Activated T-helper 1 cell treated with anti-CD3 and anti-CD28 coated beads, Interleukin-12 subunit alpha, Interleukin-12 subunit beta, Interleukin-2, Interleukin-4 antibody, amounts not matched to agents 30 ng/mL and 10 ng/mL and 1 ng/mL, durations not matched to agents 14 hours and 24 hours and 36 hours (primary cell): Measurements from ENCODE around the gene MVB12A. TPM values are rescaled to one million over a fixed set of nuclear protein-coding genes. Genes with fewer than 3 reads are reported as not detected.

Source experiments
- DNase-seq: peaks from one replicate; pipeline ENCODE4 v3.0.0; 2021; ENCODE audit warnings: low spot score
- H3K27ac Mint-ChIP-seq: one replicate; pipeline ENCODE4 v1.8.0; 2021; ENCODE audit warnings: mild to moderate bottlenecking, mixed read lengths
- H3K27me3 Mint-ChIP-seq: one replicate; pipeline ENCODE4 v1.8.0; 2022; ENCODE audit warnings: mild to moderate bottlenecking, moderate library complexity, mixed read lengths; ENCODE audit not compliant: insufficient read depth
- H3K36me3 Mint-ChIP-seq: one replicate; pipeline ENCODE4 v1.8.0; 2021; ENCODE audit warnings: low read depth, mixed read lengths
- H3K4me1 Mint-ChIP-seq: one replicate; pipeline ENCODE4 v1.8.0; 2021; ENCODE audit warnings: low read depth, mixed read lengths
- H3K4me3 Mint-ChIP-seq: one replicate; pipeline ENCODE4 v1.8.0; 2021; ENCODE audit warnings: mild to moderate bottlenecking, moderate library complexity, mixed read lengths
- H3K9me3 Mint-ChIP-seq: one replicate; pipeline ENCODE4 v1.8.0; 2021; ENCODE audit warnings: mixed read lengths
- intact Hi-C: fragments of 100-400 bp; cut with micrococcal nuclease; formaldehyde crosslinking; loops from one replicate; pipeline ENCODE4 v1.15.1; 2024
- total RNA-seq: library from RNA; stranded (reverse); gene quantifications from 2 replicates; pipeline ENCODE4 v1.2.3, GENCODE V29; 2022

MVB12A gene
- total RNA-seq, 1 donor from 2014 or later, result 40.8 TPM

DNA sequence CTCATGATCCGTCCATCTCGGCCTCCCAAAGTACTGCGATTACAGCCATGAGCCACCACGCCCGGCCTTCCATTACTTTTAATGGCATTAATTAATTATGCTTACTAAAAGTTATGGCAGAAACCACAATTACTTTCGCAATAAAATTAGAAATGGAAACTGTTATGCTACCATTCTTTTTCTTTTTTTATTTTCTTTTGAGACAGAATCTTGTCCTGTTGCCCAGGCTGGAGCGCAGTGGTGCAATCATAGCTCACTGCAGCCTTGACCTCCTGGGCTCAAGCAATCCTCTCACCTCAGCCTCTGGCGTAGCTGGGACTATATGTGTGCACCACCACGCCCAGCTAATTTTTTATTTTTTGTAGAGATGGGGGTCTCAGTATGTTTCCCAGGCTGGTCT is 9.9 kb upstream of the MVB12A start:
- Mint-ChIP-seq H3K4me3 (no peak overlapping the region), H3K4me1 (peaks cover 27% of the 10 kb centered on the region), H3K27me3 (no peaks in the 10 kb centered on the region), H3K27ac (no peak overlapping the region), H3K9me3 (no peaks in the 10 kb centered on the region), H3K36me3 (peaks cover 23% of the 10 kb centered on the region)
- DNase-seq, result no peak
- intact Hi-C loops, result loop anchor here (5.0 to 10.0 kb wide), 3 partner anchors 42 to 445 kb away; partner anchors contain the start of genes PGLS and RPL18A

- H3K4me3 Mint-ChIP-seq, result no peak overlapping the region
- no peaks in the 10 kb centered on the region for H3K9me3 Mint-ChIP-seq
- H3K4me1 Mint-ChIP-seq, result peaks cover 18% of the 10 kb centered on the region
- H3K27me3 Mint-ChIP-seq, result no peaks in the 10 kb centered on the region
- no peak overlapping the region for H3K27ac Mint-ChIP-seq
- intact Hi-C loops, result no loop called here
- no peak for DNase-seq
- H3K36me3 Mint-ChIP-seq, result peaks cover 32% of the 10 kb centered on the region
These were observed 8.0 kb upstream of the MVB12A start for GRCh38 chr19:17411801-17412200.

GRCh38 chr19:17414097-17414496 is 5.8 kb upstream of the MVB12A start:
- DNase-seq, result no peak
- H3K27ac Mint-ChIP-seq, result no peak overlapping the region
- H3K4me3 Mint-ChIP-seq, result no peak overlapping the region
- H3K27me3 Mint-ChIP-seq, result no peaks in the 10 kb centered on the region
- peaks cover 11% of the 10 kb centered on the region for H3K4me1 Mint-ChIP-seq
- peaks cover 34% of the 10 kb centered on the region for H3K36me3 Mint-ChIP-seq
- H3K9me3 Mint-ChIP-seq, result no peaks in the 10 kb centered on the region
- intact Hi-C loops, result no loop called here

GRCh38 chr19:17415121-17415520 is 4.7 kb upstream of the MVB12A start:
- intact Hi-C loops, result no loop called here
- Mint-ChIP-seq H3K27ac (no peak overlapping the region), H3K27me3 (no peaks in the 10 kb centered on the region), H3K36me3 (peaks cover 34% of the 10 kb centered on the region), H3K4me1 (peaks cover 17% of the 10 kb centered on the region), H3K9me3 (no peaks in the 10 kb centered on the region), H3K4me3 (no peak overlapping the region)
- DNase-seq, result no peak

GRCh38 chr19:17418710-17419109 is 1.1 kb upstream of the MVB12A start:
- H3K4me1 Mint-ChIP-seq, result peaks cover 17% of the 10 kb centered on the region
- H3K27me3 Mint-ChIP-seq, result no peaks in the 10 kb centered on the region
- intact Hi-C loops, result loop anchor here (1.0 kb wide), 6 partner anchors 13 to 151 kb away; partner anchors contain the start of genes BABAM1, BST2, DDA1 and GTPBP3
- peak overlapping the region; percentile 94 for H3K4me3 Mint-ChIP-seq
- no peaks in the 10 kb centered on the region for H3K9me3 Mint-ChIP-seq
- peak overlapping the region; percentile 94 for H3K27ac Mint-ChIP-seq
- no peak for DNase-seq
- H3K36me3 Mint-ChIP-seq, result peaks cover 21% of the 10 kb centered on the region

DNA sequence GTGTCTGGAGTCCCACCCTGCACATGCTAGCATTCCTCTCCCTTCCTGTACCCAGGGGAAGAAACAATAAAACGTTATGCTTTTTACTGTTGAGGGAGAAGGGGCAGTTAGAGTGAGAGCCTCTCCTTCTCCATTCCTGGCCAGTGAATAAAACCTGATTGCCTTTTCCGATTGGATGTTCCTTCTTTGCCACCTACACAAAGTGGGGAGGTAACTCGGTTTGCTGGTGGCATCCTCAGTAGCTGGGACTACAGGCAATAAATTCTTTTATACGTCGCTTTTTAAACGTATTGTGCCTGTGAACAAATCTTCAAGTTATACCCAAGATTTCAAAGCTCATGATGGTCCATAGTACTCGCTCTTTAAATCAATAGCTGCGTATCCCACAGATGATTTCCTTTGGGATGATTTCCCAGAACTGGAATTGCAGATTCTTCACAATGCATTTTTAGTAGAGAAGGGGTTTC is 660 bp upstream of the MVB12A start:
- Mint-ChIP-seq H3K27ac (peak overlapping the region; percentile 94), H3K27me3 (no peaks in the 10 kb centered on the region), H3K9me3 (no peaks in the 10 kb centered on the region), H3K4me3 (peak overlapping the region; percentile 94), H3K4me1 (peaks cover 17% of the 10 kb centered on the region), H3K36me3 (peaks cover 21% of the 10 kb centered on the region)
- DNase-seq, result no peak
- intact Hi-C loops, result loop anchor here (1.0 kb wide), 6 partner anchors 14 to 152 kb away; partner anchors contain the start of genes BABAM1, BST2, DDA1 and GTPBP3

GRCh38 chr19:17420475-17420924 is 653 bp downstream of the MVB12A start:
- DNase-seq, result no peak
- intact Hi-C loops, result loop anchor here (1.0 kb wide), 2 partner anchors 29 to 50 kb away; partner anchors contain the start of gene SLC27A1
- peaks cover 13% of the 10 kb centered on the region for H3K36me3 Mint-ChIP-seq

GRCh38 chr19:17421942-17422341 is 2.1 kb downstream of the MVB12A start:
- peaks cover 17% of the 10 kb centered on the region for H3K4me1 Mint-ChIP-seq

More at GRCh38 chr19:17420475-17420924, 653 bp downstream of the MVB12A start:
- peak overlapping the region; percentile 82 for H3K27ac Mint-ChIP-seq
- H3K4me1 Mint-ChIP-seq, result peaks cover 17% of the 10 kb centered on the region
- H3K4me3 Mint-ChIP-seq, result peak overlapping the region; percentile 94
- no peaks in the 10 kb centered on the region for H3K27me3 Mint-ChIP-seq
- no peaks in the 10 kb centered on the region for H3K9me3 Mint-ChIP-seq

DNA sequence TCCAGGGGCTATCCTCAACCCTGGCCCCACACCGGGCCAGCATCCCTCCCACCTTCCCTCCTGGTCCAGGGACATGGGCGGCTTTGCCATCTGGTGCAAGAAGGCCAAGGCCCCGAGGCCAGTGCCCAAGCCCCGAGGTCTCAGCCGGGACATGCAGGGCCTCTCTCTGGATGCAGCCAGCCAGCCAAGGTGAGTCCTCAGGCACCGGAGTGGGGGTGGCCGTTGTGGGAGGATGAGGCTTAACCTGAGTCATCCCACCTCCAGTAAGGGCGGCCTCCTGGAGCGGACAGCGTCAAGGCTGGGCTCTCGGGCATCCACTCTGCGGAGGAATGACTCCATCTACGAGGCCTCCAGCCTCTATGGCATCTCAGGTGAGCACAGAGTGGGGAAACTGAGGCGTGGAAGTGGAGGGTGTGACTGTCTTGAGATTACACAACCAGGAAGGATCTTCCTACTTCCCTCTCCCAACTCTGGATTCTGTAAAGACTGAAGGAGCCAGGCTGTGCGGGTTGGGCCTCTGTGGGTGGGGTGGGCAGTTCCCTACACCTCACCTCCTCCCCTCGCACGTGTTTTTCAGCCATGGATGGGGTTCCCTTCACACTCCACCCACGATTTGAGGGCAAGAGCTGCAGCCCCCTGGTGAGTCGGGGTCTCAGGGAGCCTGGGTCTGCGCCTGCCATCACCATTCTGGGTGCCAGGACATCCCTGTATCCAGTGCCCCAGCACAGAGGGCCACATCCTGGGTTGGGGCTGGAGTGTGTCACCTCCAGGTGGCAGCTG is 3.8 kb downstream of the MVB12A start:
- Mint-ChIP-seq H3K27me3 (no peaks in the 10 kb centered on the region), H3K4me3 (no peak overlapping the region), H3K4me1 (peaks cover 16% of the 10 kb centered on the region), H3K36me3 (no peaks in the 10 kb centered on the region), H3K9me3 (no peaks in the 10 kb centered on the region), H3K27ac (peak overlapping the region; percentile 55)
- intact Hi-C loops, result no loop called here
- no peak for DNase-seq

More at GRCh38 chr19:17421942-17422341, 2.1 kb downstream of the MVB12A start:
- intact Hi-C loops, result no loop called here
- Mint-ChIP-seq H3K9me3 (no peaks in the 10 kb centered on the region), H3K4me3 (no peak overlapping the region), H3K27ac (no peak overlapping the region), H3K36me3 (peaks cover 5% of the 10 kb centered on the region), H3K27me3 (no peaks in the 10 kb centered on the region)
- DNase-seq, result no peak

- no peaks in the 10 kb centered on the region for H3K36me3 Mint-ChIP-seq
- intact Hi-C loops, result no loop called here
- H3K9me3 Mint-ChIP-seq, result no peaks in the 10 kb centered on the region
- H3K4me1 Mint-ChIP-seq, result peaks cover 6% of the 10 kb centered on the region
- H3K27ac Mint-ChIP-seq, result no peak overlapping the region
- no peak for DNase-seq
- H3K27me3 Mint-ChIP-seq, result no peaks in the 10 kb centered on the region
- no peak overlapping the region for H3K4me3 Mint-ChIP-seq
These were observed 5.0 kb downstream of the MVB12A start for GRCh38 chr19:17424743-17425365.

- no peak overlapping the region for H3K4me3 Mint-ChIP-seq
- no peaks in the 10 kb centered on the region for H3K27me3 Mint-ChIP-seq
- H3K27ac Mint-ChIP-seq, result no peak overlapping the region
- intact Hi-C loops, result no loop called here
- H3K9me3 Mint-ChIP-seq, result no peaks in the 10 kb centered on the region
- H3K36me3 Mint-ChIP-seq, result no peaks in the 10 kb centered on the region
- no peaks in the 10 kb centered on the region for H3K4me1 Mint-ChIP-seq
- no peak for DNase-seq
These were observed 9.8 kb downstream of the MVB12A start for GRCh38 chr19:17429641-17430113.

DNA sequence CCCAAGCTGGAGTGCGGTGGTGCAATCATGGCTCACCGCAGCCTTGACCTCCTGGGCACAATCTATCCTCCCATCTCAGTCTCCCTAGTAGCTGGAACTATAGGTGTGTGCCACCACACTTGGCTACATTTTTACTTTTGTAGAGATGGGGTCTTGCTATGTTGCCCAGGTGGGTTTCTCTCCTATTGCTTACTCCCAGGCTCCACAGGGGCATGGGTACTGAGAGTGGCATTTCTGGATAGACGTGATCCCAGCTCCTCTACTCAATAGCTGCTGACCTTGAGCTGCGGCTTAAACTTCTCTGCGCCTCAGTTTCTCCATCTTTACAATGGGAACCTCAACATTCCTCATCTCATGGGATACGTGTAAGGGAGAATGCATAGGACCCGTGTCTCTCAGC is 11.6 kb downstream of the MVB12A start:
- intact Hi-C loops, result no loop called here
- H3K27ac Mint-ChIP-seq, result no peak overlapping the region
- DNase-seq, result no peak
- H3K4me1 Mint-ChIP-seq, result no peaks in the 10 kb centered on the region
- H3K4me3 Mint-ChIP-seq, result no peak overlapping the region
- H3K36me3 Mint-ChIP-seq, result no peaks in the 10 kb centered on the region
- no peaks in the 10 kb centered on the region for H3K9me3 Mint-ChIP-seq
- no peaks in the 10 kb centered on the region for H3K27me3 Mint-ChIP-seq

DNA sequence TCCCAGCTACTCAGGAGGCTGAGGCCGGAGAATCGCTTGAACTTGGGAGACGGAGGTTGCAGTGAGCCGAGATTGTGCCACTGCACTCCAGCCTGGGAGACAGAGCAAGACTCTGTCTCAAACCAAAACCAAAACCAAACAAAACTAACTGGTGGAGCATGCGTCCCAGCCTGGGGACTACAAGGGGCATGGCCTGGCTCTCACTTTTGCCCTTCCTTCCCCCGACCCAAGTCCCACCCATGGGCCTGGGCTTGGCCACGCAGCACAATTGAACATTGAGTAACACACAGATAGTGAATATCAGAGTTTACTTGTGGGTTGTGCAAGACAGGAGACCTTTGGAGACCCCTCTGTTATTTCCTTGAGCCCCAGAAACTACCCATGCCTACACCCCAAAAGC is 15.4 kb downstream of the MVB12A start:
- Mint-ChIP-seq H3K27me3 (peaks cover 3% of the 10 kb centered on the region), H3K4me1 (no peaks in the 10 kb centered on the region), H3K36me3 (no peaks in the 10 kb centered on the region), H3K9me3 (no peaks in the 10 kb centered on the region), H3K27ac (no peak overlapping the region), H3K4me3 (no peak overlapping the region)
- DNase-seq, result no peak
- intact Hi-C loops, result no loop called here
